K562 (cell line): Measurements from ENCODE around the gene HRH3. TPM values are rescaled to one million over a fixed set of nuclear protein-coding genes. Genes with fewer than 3 reads are reported as not detected.

Experiments
- ATAC-seq: fragments of 200-7000 bp; cut with Tn5 transposase; 3 replicates; pipeline ENCODE4 v1.9.1; 2020; ENCODE audit warnings: moderate library complexity
- BruUV-seq: library from RNA; stranded (reverse); fragments of 400-500 nt; replicated peaks from 2 replicates; lab custom pipeline; 2021; lab: Mats Ljungman, UMichigan
- CTCF ChIA-PET: fragments of 300-600 bp; formaldehyde crosslinking; extraction: SDS; loops from one replicate; lab custom pipeline; 2021; ENCODE audit warnings: low intra/inter-chr PET ratio; lab: Yijun Ruan, JAX
- POLR2A ChIA-PET: fragments of 300-600, 350-650 bp; sonication (Branson Sonifier 250); formaldehyde crosslinking; extraction: SDS; loops from one replicate; lab custom pipeline; 2021; ENCODE audit warnings: antibody characterized with exemption, inconsistent platforms; lab: Yijun Ruan, JAX
- DNase-seq, 4 experiments: peaks; one replicate each; pipeline versions ENCODE4 v3.0.0 to v3.0.0-alpha.2; 2011 to 2018; ENCODE audit warnings: low spot score in 3 of 4, mixed read lengths in 3 of 4; ENCODE audit errors: extremely low read depth in 1 of 4
- FAIRE-seq: peaks from 2 replicates; lab custom pipeline; 2011; peaks lifted over from hg19 to GRCh38; lab: Jason Lieb, UNC
- H2AFZ ChIP-seq: 2 replicates; pipeline ENCODE4 v1.6.0; 2011; ENCODE audit warnings: low read depth, low read length, control low read depth, inconsistent platforms
- H3K27ac ChIP-seq: fragments of 200-600 bp; 3 replicates; pipeline ENCODE4 v1.8.0; 2011; ENCODE audit warnings: low read depth, mild to moderate bottlenecking, control low read depth, inconsistent platforms, low read length, moderate library complexity, mixed read lengths; ENCODE audit errors: extremely low read depth
- H3K27me3 ChIP-seq, 2 experiments: fragments of 300-600 bp in 1 of 2; 2 replicates in 1 of 2; 3 replicates in 1 of 2; pipeline versions ENCODE4 v1.6.0 to v1.8.0; 2011; ENCODE audit warnings: inconsistent platforms in 2 of 2, low read length in 2 of 2, mild to moderate bottlenecking in 1 of 2, mixed read lengths in 1 of 2, moderate library complexity in 1 of 2; ENCODE audit not compliant: control insufficient read depth in 2 of 2, insufficient read depth in 2 of 2
- H3K36me3 ChIP-seq: fragments of 300-600 bp; 3 replicates; pipeline ENCODE4 v1.8.0; 2011; ENCODE audit warnings: mild to moderate bottlenecking, low read length, inconsistent platforms; ENCODE audit not compliant: control insufficient read depth, insufficient read depth
- H3K4me1 ChIP-seq, 2 experiments: fragments of 200-600 bp in 1 of 2; replicated peaks in 1 of 2; 2 replicates in 1 of 2; 3 replicates in 1 of 2; pipeline versions ENCODE4 v1.5.1 to v1.8.0; 2011; ENCODE audit warnings: inconsistent platforms in 2 of 2, low read length in 2 of 2, mild to moderate bottlenecking in 1 of 2, mixed read lengths in 1 of 2, moderate library complexity in 1 of 2; ENCODE audit not compliant: control insufficient read depth in 2 of 2, insufficient read depth in 2 of 2
- H3K4me2 ChIP-seq: 2 replicates; pipeline ENCODE4 v1.6.1; 2011; ENCODE audit warnings: low read length, control low read depth, inconsistent platforms, mixed read lengths; ENCODE audit not compliant: insufficient read depth
- H3K4me3 ChIP-seq: fragments of 200-600 bp; sonication (generic), shearing (Covaris generic); 2 replicates; pipeline ENCODE4 v1.5.1; 2016; ENCODE audit warnings: control low read depth, inconsistent platforms
- H3K79me2 ChIP-seq: fragments of 200-600 bp; 3 replicates; pipeline ENCODE4 v1.8.0; 2011; ENCODE audit warnings: low read length, inconsistent platforms; ENCODE audit not compliant: control insufficient read depth, insufficient read depth
- H3K9ac ChIP-seq, 2 experiments: 2 replicates each; pipeline versions ENCODE4 v1.6.0 to v1.6.1; 2011; ENCODE audit warnings: low read depth in 2 of 2, low read length in 2 of 2, control low read depth in 1 of 2, inconsistent platforms in 1 of 2, mild to moderate bottlenecking in 1 of 2, mixed read lengths in 1 of 2; ENCODE audit not compliant: insufficient read depth in 1 of 2
- H3K9me1 ChIP-seq: one replicate; pipeline ENCODE4 v1.6.0; 2011; ENCODE audit warnings: inconsistent platforms, mild to moderate bottlenecking, low read length, moderate library complexity; ENCODE audit not compliant: control insufficient read depth, insufficient read depth
- H3K9me3 ChIP-seq: replicated peaks from 2 replicates; pipeline ENCODE4 v1.5.1; 2011; ENCODE audit warnings: low read depth, low read length, inconsistent platforms; ENCODE audit not compliant: control insufficient read depth, insufficient read depth
- H4K20me1 ChIP-seq: replicated peaks from 2 replicates; pipeline ENCODE4 v1.6.1; 2011; ENCODE audit warnings: low read length, inconsistent platforms, mixed read lengths; ENCODE audit not compliant: control insufficient read depth, insufficient read depth
- ILF3 ChIP-seq: fragments of 450-650 bp; IDR thresholded peaks from 2 replicates; pipeline ENCODE4 v1.6.1; 2018; ENCODE audit warnings: antibody characterized with exemption, mild to moderate bottlenecking, moderate library complexity, borderline replicate concordance
- JUN ChIP-seq, 2 experiments: sonication (generic) in 1 of 2; formaldehyde crosslinking in 1 of 2; IDR thresholded peaks; 2 replicates each; pipeline versions ENCODE4 v1.6.1 to v1.8.0; 2012 to 2022; ENCODE audit warnings: borderline replicate concordance in 2 of 2, mild to moderate bottlenecking in 2 of 2, improper control_type of control experiment in 1 of 2, low read depth in 1 of 2, low read length in 1 of 2, missing genetic modification reagents in 1 of 2
- PCBP1 ChIP-seq: fragments of 200-400 bp; formaldehyde crosslinking; IDR thresholded peaks from 2 replicates; pipeline ENCODE4 v1.6.1; 2018; ENCODE audit warnings: mild to moderate bottlenecking, low read depth, low read length; ENCODE audit not compliant: poor library complexity, severe bottlenecking
- PHF20 ChIP-seq: fragments of 450-650 bp; IDR thresholded peaks from 2 replicates; pipeline ENCODE4 v1.6.1; 2018; ENCODE audit not compliant: partially characterized antibody
- RBM15 ChIP-seq: fragments of 200-400 bp; formaldehyde crosslinking; IDR thresholded peaks from 2 replicates; pipeline ENCODE4 v1.6.1; 2018; ENCODE audit warnings: mild to moderate bottlenecking, low read length, moderate library complexity; ENCODE audit not compliant: insufficient read depth
- SNIP1 ChIP-seq: fragments of 450-650 bp; IDR thresholded peaks from 2 replicates; pipeline ENCODE4 v1.7.1; 2017; ENCODE audit warnings: low read depth, mild to moderate bottlenecking
- ZC3H8 ChIP-seq: fragments of 450-650 bp; IDR thresholded peaks from 2 replicates; pipeline ENCODE4 v1.6.1; 2017
- ZNF143 ChIP-seq: sonication (generic); formaldehyde crosslinking; IDR thresholded peaks from 2 replicates; pipeline ENCODE4 v1.9.0; 2022; ENCODE audit warnings: mild to moderate bottlenecking, missing genetic modification reagents
- ZNF699 ChIP-seq: fragments of 250-450 bp; sonication (Bioruptor Pico); IDR thresholded peaks from 2 replicates; pipeline ENCODE4 v1.8.0; 2021; ENCODE audit warnings: mild to moderate bottlenecking, moderate library complexity; ENCODE audit not compliant: insufficient replicate concordance
- WGBS: fragments of 100-300 bp; shearing (Covaris generic); methylation state at CpG from one replicate; pipeline ENCODE4 v1.1.6; 2016; ENCODE audit warnings: low coverage, mixed read lengths; ENCODE audit not compliant: insufficient coverage; ENCODE audit errors: missing lambda C conversion rate; 5-methylcytosine and 5-hydroxymethylcytosine counted together
- in situ Hi-C: fragments of 300-500 bp; cut with MboI; formaldehyde crosslinking; loops from 4 replicates; pipeline ENCODE4 v1.15.0; 2018; ENCODE audit warnings: inconsistent platforms, mixed read lengths
- intact Hi-C: fragments of 100-400 bp; cut with micrococcal nuclease; formaldehyde crosslinking; loops from 2 replicates; pipeline ENCODE4 v1.14.2; 2022
- polyA plus RNA-seq, 8 experiments: library from polyadenylated mRNA; depleted of rRNA in 4 of 8; stranded (reverse) in 5 of 8; unstranded in 3 of 8; fragments of >200 nt; fragmentation: Nextera tagmentation in 2 of 8; fragmentation: Illumina TruSeq in 1 of 8; extraction: Ambion mirVana in 2 of 8; extraction: Trizol in 1 of 8; gene quantifications; 2 replicates each; pipeline versions ENCODE4 v1.2.1 to v1.2.3, GENCODE V29; 2011 to 2014; ENCODE audit warnings: inconsistent platforms in 1 of 8, missing spikeins in 1 of 8
- total RNA-seq, 7 experiments: library from RNA; depleted of rRNA in 6 of 7; stranded (reverse); fragments of >200 nt in 6 of 7; fragmentation: Illumina TruSeq in 2 of 7; extraction: Trizol in 2 of 7; gene quantifications; 2 replicates each; pipeline versions ENCODE4 v1.2.1 to v1.2.3, GENCODE V29; 2011 to 2021; ENCODE audit warnings: low replicate concordance in 1 of 7
- TF ChIP-seq, protein P1 (sequence below): fragments of 200-800 bp; sonication (Bioruptor generic); IDR thresholded peaks from 2 replicates; pipeline ENCODE4 v1.6.1; 2016; ENCODE audit warnings: missing genetic modification characterization, missing compliant biosample characterization
- TF ChIP-seq, protein P2 (sequence below): fragments of 250-450 bp; sonication (Bioruptor Pico); IDR thresholded peaks from 2 replicates; pipeline ENCODE4 v1.8.0; 2022; ENCODE audit warnings: inconsistent platforms
- TF ChIP-seq, protein P3 (sequence below): fragments of 450-650 bp; IDR thresholded peaks from 2 replicates; pipeline ENCODE4 v1.6.1; 2018; ENCODE audit warnings: mild to moderate bottlenecking, low read depth; ENCODE audit not compliant: partially characterized antibody

HRH3 gene
- total and polyA plus RNA-seq, 9 of the 15 experiments (the other 6 are each of a cell fraction or from before 2014, with no cell fraction given) = not detected

DNA sequence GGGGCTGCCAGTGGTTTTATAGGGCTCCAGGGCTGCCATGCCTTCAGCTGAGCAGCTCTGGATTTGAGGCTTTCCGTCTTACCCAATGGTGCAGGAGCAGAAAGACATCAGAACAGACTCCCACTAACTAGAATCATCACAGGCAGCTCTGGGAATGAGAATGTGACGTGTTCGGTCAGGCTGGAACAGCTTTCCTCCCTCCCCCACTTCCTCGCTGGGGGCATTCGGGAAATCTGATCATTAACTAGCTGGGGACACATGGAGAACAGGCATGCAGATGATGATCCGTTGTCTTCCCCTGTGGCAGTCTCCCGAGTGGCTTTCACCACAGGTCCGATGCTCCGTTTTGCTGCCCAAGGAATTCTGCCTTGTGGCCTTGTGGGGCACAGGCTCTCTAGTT is 42.8 kb downstream of the HRH3 start (continued):
- TF ChIP-seq, protein P1, sequence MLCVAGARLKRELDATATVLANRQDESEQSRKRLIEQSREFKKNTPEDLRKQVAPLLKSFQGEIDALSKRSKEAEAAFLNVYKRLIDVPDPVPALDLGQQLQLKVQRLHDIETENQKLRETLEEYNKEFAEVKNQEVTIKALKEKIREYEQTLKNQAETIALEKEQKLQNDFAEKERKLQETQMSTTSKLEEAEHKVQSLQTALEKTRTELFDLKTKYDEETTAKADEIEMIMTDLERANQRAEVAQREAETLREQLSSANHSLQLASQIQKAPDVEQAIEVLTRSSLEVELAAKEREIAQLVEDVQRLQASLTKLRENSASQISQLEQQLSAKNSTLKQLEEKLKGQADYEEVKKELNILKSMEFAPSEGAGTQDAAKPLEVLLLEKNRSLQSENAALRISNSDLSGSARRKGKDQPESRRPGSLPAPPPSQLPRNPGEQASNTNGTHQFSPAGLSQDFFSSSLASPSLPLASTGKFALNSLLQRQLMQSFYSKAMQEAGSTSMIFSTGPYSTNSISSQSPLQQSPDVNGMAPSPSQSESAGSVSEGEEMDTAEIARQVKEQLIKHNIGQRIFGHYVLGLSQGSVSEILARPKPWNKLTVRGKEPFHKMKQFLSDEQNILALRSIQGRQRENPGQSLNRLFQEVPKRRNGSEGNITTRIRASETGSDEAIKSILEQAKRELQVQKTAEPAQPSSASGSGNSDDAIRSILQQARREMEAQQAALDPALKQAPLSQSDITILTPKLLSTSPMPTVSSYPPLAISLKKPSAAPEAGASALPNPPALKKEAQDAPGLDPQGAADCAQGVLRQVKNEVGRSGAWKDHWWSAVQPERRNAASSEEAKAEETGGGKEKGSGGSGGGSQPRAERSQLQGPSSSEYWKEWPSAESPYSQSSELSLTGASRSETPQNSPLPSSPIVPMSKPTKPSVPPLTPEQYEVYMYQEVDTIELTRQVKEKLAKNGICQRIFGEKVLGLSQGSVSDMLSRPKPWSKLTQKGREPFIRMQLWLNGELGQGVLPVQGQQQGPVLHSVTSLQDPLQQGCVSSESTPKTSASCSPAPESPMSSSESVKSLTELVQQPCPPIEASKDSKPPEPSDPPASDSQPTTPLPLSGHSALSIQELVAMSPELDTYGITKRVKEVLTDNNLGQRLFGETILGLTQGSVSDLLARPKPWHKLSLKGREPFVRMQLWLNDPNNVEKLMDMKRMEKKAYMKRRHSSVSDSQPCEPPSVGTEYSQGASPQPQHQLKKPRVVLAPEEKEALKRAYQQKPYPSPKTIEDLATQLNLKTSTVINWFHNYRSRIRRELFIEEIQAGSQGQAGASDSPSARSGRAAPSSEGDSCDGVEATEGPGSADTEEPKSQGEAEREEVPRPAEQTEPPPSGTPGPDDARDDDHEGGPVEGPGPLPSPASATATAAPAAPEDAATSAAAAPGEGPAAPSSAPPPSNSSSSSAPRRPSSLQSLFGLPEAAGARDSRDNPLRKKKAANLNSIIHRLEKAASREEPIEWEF (CRISPR knock-in tag) = no peak
- no peak for TF ChIP-seq RBM15
- TF ChIP-seq PCBP1 = no peak

DNA sequence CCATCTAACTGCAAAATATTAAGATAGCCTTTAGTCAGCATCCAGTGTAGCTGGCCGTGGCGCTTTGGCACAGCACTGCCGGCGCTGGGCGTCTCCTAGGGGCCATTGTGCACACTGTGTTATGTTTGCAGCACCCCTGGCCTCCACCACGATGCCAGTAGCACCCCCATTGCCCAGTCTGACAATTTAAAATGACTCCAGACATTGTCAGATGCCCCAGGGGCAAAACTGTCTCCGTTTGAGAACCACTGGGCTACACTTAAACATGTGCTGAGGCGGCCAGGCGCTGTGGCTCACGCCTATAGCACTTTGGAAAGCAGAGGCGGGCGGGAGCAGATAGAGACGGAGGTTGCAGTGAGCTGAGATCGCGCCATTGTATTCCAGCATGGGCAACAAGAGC is 43.2 kb downstream of the HRH3 start:
- 91% methylated on average over 13 of the region's 15 CpGs for WGBS
- FAIRE-seq = no peak
- TF ChIP-seq ZC3H8 (no peak), SNIP1 (no peak), ZNF699 (CRISPR knock-in tag) (no peak), ZNF143 (CRISPR knock-in tag) (no peak), ILF3 (no peak), PHF20 (no peak), JUN (IDR thresholded peaks at IDR 0.05; ENCODE audit: borderline replicate concordance, low read depth, low read length) (no peak), JUN (CRISPR knock-in tag; IDR thresholded peaks at IDR 0.05; ENCODE audit: borderline replicate concordance) (no peak)
- TF ChIP-seq, protein P2, sequence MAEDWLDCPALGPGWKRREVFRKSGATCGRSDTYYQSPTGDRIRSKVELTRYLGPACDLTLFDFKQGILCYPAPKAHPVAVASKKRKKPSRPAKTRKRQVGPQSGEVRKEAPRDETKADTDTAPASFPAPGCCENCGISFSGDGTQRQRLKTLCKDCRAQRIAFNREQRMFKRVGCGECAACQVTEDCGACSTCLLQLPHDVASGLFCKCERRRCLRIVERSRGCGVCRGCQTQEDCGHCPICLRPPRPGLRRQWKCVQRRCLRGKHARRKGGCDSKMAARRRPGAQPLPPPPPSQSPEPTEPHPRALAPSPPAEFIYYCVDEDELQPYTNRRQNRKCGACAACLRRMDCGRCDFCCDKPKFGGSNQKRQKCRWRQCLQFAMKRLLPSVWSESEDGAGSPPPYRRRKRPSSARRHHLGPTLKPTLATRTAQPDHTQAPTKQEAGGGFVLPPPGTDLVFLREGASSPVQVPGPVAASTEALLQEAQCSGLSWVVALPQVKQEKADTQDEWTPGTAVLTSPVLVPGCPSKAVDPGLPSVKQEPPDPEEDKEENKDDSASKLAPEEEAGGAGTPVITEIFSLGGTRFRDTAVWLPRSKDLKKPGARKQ (CRISPR knock-in tag) = no peak
- TF ChIP-seq, protein P3, sequence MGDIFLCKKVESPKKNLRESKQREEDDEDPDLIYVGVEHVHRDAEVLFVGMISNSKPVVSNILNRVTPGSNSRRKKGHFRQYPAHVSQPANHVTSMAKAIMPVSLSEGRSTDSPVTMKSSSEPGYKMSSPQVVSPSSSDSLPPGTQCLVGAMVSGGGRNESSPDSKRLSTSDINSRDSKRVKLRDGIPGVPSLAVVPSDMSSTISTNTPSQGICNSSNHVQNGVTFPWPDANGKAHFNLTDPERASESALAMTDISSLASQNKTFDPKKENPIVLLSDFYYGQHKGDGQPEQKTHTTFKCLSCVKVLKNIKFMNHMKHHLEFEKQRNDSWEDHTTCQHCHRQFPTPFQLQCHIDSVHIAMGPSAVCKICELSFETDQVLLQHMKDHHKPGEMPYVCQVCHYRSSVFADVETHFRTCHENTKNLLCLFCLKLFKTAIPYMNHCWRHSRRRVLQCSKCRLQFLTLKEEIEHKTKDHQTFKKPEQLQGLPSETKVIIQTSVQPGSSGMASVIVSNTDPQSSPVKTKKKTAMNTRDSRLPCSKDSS = no peak

More for the DNA sequence above, 43.2 kb downstream of the HRH3 start:
- H4K20me1 ChIP-seq = no peaks in the 10 kb centered on the region
- no peak overlapping the region for H3K9ac ChIP-seq
- H3K79me2 ChIP-seq = peaks cover 2% of the 10 kb centered on the region
- ATAC-seq = no peak
- H3K27me3 ChIP-seq = no peaks in the 10 kb centered on the region
- intact Hi-C loops = no loop called here
- no peaks in the 10 kb centered on the region for H3K9me3 ChIP-seq
- no TSS peak for BruUV-seq
- H3K27ac ChIP-seq = no peak overlapping the region
- peaks cover 70% of the 10 kb centered on the region; the same call in 2 of the 3 replicates for H3K36me3 ChIP-seq
- CTCF ChIA-PET = no interaction called here
- H3K9me1 ChIP-seq = no peaks in the 10 kb centered on the region
- no peak overlapping the region for H2AFZ ChIP-seq
- DNase-seq = no peak
- no peak overlapping the region for H3K4me2 ChIP-seq
- in situ Hi-C loops = no loop called here
- H3K4me1 ChIP-seq = peaks cover 0 to 3% of the 10 kb centered on the region in 2 experiments; a peak in 3 of 5 replicates
- H3K4me3 ChIP-seq = no peak overlapping the region
- POLR2A ChIA-PET = interaction anchor here (0.6 kb wide), 1 partner anchor 88 kb away, joined by 3 read pairs; no protein-coding TSS in a partner anchor
